ENCODE data around the gene RCAN2.

DNA sequence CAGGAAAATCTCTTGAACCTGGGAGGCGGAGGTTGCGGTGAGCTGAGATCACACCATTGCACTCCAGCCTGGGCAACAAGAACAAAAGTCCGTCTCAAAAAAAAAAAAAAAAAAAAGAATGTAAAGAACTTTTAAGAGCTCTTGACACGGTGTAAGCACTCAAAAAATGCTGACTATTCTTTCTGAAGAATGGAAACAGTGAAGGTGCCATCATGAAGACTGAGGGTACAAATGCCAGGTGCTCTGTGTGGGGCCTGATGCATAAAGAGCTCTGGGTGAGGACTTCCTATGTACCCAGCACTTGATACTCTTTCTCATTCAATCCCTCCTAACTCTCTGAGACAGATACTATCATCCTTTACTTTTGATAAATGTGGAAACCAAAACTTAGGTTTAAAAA is 275.5 kb downstream of the RCAN2 start:
- TF ChIP-seq POLR2A (IDR thresholded peaks at IDR 0.05) (no peak), CTCF (IDR thresholded peaks at IDR 0.05) (no peak), POLR2AphosphoS5 (IDR thresholded peaks at IDR 0.05) (no peak)
